Kidney (tissue), 14 donors: ENCODE data around the gene PRKAR2B. TPM values are rescaled to one million over a fixed set of nuclear protein-coding genes. Genes with fewer than 3 reads are reported as not detected.

Source experiments
- DNase-seq, 5 donors: peaks; one replicate each; pipeline ENCODE4 v3.0.0-alpha.2; 2013 to 2020
- FAIRE-seq: peaks from 2 replicates; lab custom pipeline; 2012; peaks lifted over from hg19 to GRCh38; lab: Jason Lieb, UNC
- H3K27ac ChIP-seq, 2 donors: one replicate each; pipeline ENCODE4 v1.7.0; 2013; ENCODE audit warnings: low read depth in 2 of 2, low read length in 2 of 2, inconsistent platforms in 1 of 2
- H3K27me3 ChIP-seq: one replicate; pipeline ENCODE4 v1.7.1; 2013; ENCODE audit warnings: low read length, inconsistent platforms; ENCODE audit not compliant: control insufficient read depth, insufficient read depth
- H3K36me3 ChIP-seq, 3 donors: one replicate each; pipeline versions ENCODE4 v1.7.0 to v1.7.1; 2013; ENCODE audit warnings: low read length in 3 of 3, control low read depth in 1 of 3, inconsistent platforms in 1 of 3; ENCODE audit not compliant: insufficient read depth in 3 of 3, control insufficient read depth in 2 of 3
- H3K4me1 ChIP-seq, 3 donors: one replicate each; pipeline versions ENCODE4 v1.7.0 to v1.7.1; 2013; ENCODE audit warnings: low read length in 3 of 3, inconsistent platforms in 1 of 3, low read depth in 1 of 3; ENCODE audit not compliant: control insufficient read depth in 2 of 3, insufficient read depth in 2 of 3
- H3K4me3 ChIP-seq, 3 donors: one replicate each; pipeline versions ENCODE4 v1.7.0 to v1.8.1; 2013; ENCODE audit warnings: low read length in 3 of 3, control low read depth in 1 of 3, inconsistent platforms in 1 of 3
- H3K9ac ChIP-seq, 3 donors: one replicate each; pipeline versions ENCODE4 v1.7.0 to v1.7.1; 2013; ENCODE audit warnings: low read length in 3 of 3, control low read depth in 1 of 3, inconsistent platforms in 1 of 3
- H3K9me3 ChIP-seq, 3 donors: one replicate each; pipeline versions ENCODE4 v1.7.0 to v1.7.1; 2013; ENCODE audit warnings: low read length in 3 of 3, control low read depth in 1 of 3, inconsistent platforms in 1 of 3; ENCODE audit not compliant: control insufficient read depth in 2 of 3, insufficient read depth in 1 of 3
- CTCF ChIP-seq: IDR thresholded peaks from 3 replicates; pipeline ENCODE4 v1.5.1; 2012; ENCODE audit warnings: mild to moderate bottlenecking, moderate library complexity, borderline replicate concordance; ENCODE audit not compliant: insufficient read depth; ENCODE audit errors: extremely low read depth
- intact Hi-C: fragments of 100-400 bp; cut with DNase I; formaldehyde crosslinking; loops from one replicate; pipeline ENCODE4 v1.11.1; 2022
- polyA plus RNA-seq: library from polyadenylated mRNA; stranded (reverse); fragments of 350-450 nt; fragmentation: Illumina TruSeq; extraction: RNeasy Lipid Tissue Mini Kit (QIAGEN cat#74804); gene quantifications from one replicate; pipeline ENCODE4 v1.2.3, GENCODE V29; 2014; ENCODE audit warnings: low read depth, low replicate concordance; ENCODE audit not compliant: insufficient read depth
- total RNA-seq: library from RNA; stranded (reverse); fragmentation: NEBNext Ultra II Directional; extraction: Animal tissue kit (Norgen Biotek cat#: 25700); gene quantifications from one replicate; pipeline ENCODE4 v1.2.1, GENCODE V29; 2021
- donor health status: control.
- donor health status: control.
- donor health status: control.
- donor health status: control.
- donor health status: control.
- donor health status: DM: yes; HTN: yes; CAD: no.
- donor health status: Normal renal cell carcinoma (clear cell type).

PRKAR2B gene
- total and polyA plus RNA-seq, 2 donors from 2014 or later, result 6.9 to 7.3 TPM

DNA sequence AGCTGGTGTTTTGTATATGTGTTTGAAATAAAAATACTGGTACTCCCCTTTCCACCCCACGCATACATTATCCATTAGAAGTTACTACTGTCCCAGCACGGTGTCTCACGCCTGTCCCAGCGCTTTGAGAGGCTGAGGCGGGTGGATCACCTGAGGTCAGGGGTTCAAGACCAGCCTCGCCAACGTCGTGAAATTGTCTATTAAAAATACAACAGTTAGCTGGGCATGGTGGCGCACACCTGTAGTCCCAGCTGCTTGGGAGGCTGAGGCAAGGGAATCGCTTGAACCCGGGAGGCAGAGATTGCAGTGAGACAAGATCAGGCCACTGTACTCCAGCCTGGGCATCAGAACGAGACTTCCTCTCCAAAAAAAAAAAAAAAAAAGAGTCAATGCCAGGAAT lies 127.0 kb downstream of the PRKAR2B start:
- intact Hi-C loops, result no loop called here
- no peaks in the 10 kb centered on the region for H3K9me3 ChIP-seq
- no peak overlapping the region for H3K9ac ChIP-seq
- no peak overlapping the region for H3K27ac ChIP-seq
- peak in 1 of 5 donors; percentile 52 for DNase-seq
- no peak for TF ChIP-seq CTCF
- no peak overlapping the region for H3K4me3 ChIP-seq
- H3K4me1 ChIP-seq, result peaks cover 0 to 15% (median 0%) of the 10 kb centered on the region in 3 donors
- H3K36me3 ChIP-seq, result no peaks in the 10 kb centered on the region
- H3K27me3 ChIP-seq, result no peaks in the 10 kb centered on the region
- FAIRE-seq, result no peak

GRCh38 chr7:107172276-107173032 lies 127.9 kb downstream of the PRKAR2B start:
- FAIRE-seq (peak; percentile 17), DNase-seq (no peak)
- no peak overlapping the region for H3K27ac ChIP-seq
- no peak overlapping the region for H3K9ac ChIP-seq
- peaks cover 0 to 15% (median 0%) of the 10 kb centered on the region in 3 donors for H3K4me1 ChIP-seq
- H3K27me3 ChIP-seq, result no peaks in the 10 kb centered on the region
- TF ChIP-seq CTCF, result no peak
- intact Hi-C loops, result no loop called here
- H3K9me3 ChIP-seq, result no peaks in the 10 kb centered on the region
- H3K4me3 ChIP-seq, result no peak overlapping the region
- no peaks in the 10 kb centered on the region for H3K36me3 ChIP-seq

- intact Hi-C loops, result no loop called here
- no peak for TF ChIP-seq CTCF
- Histone ChIP-seq H3K4me3 (no peak overlapping the region), H3K9ac (no peak overlapping the region), H3K36me3 (no peaks in the 10 kb centered on the region), H3K27ac (no peak overlapping the region), H3K4me1 (peaks cover 0 to 15% (median 0%) of the 10 kb centered on the region in 3 donors), H3K27me3 (no peaks in the 10 kb centered on the region), H3K9me3 (no peaks in the 10 kb centered on the region)
- DNase-seq (no peak), FAIRE-seq (no peak)
Observed at GRCh38 chr7:107173191-107173590, 128.7 kb downstream of the PRKAR2B start.
